HG03442 (cell line): ENCODE measurements around the gene ANKRD62.

Source experiments
- ATAC-seq: cut with Tn5 transposase; IDR thresholded peaks from one replicate; pipeline ENCODE4 v1.9.1; 2021; ENCODE audit warnings: mild to moderate bottlenecking, moderate library complexity; ENCODE audit not compliant: unreplicated experiment

ANKRD62 gene

DNA sequence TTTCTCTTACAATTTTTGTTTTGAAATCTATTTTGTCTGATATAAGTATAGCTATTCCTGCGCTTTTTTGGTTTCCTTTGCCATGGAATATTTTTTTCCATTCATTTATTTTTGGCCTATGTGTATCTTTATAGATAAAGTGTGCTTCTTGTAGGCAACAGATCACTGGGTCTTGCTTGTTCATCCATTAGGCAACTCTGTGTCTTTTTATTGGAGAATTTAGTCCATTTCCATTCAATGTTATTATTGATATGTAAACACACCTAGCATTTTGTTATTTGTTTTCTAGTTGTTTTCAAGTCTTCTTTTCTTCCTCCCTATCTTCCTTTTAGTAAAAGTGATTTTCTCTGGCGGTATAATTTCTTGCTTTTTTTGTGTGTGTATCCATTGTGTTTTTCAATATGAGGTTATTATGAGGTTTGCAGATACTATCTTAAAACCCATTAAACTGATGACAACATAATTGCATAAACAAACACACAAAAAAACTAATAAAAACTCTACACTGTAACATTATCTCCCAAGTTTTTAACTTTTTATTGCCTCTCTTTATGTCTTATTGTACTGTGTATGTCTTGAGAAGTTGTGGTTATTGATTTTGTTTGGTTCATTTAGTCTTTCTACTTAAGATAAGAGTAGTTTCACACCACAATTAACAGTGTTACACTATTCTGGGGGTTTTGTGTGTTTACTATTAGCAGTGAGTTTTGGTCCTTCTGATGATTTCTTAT, 71.6 kb downstream of the ANKRD62 start:
- ATAC-seq, result no peak
